Lung microvascular endothelial cell (primary cell): ENCODE results near the gene ZBTB46. TPM values are rescaled to one million over a fixed set of nuclear protein-coding genes. Genes with fewer than 3 reads are reported as not detected.
A peak's percentile ranks its signal among the peaks of the same experiment; 100 is the strongest.
"Not testable (repeated sequence)": the region's sequence is repeated elsewhere in the genome, so short reads cannot be mapped to it uniquely, and the experiment has no call there.

Experiments
- DNase-seq, 2 donors: peaks; one replicate each; pipeline versions ENCODE4 v3.0.0 to v3.0.0-alpha.2; 2010; ENCODE audit warnings: low read depth in 2 of 2
- total RNA-seq: library from RNA; depleted of rRNA; stranded (reverse); fragments of >200 nt; gene quantifications from 2 replicates; pipeline ENCODE4 v1.2.1, GENCODE V29; 2014

Gene ZBTB46
- total RNA-seq, 1 donor from 2014 or later = 46.4 TPM

DNA sequence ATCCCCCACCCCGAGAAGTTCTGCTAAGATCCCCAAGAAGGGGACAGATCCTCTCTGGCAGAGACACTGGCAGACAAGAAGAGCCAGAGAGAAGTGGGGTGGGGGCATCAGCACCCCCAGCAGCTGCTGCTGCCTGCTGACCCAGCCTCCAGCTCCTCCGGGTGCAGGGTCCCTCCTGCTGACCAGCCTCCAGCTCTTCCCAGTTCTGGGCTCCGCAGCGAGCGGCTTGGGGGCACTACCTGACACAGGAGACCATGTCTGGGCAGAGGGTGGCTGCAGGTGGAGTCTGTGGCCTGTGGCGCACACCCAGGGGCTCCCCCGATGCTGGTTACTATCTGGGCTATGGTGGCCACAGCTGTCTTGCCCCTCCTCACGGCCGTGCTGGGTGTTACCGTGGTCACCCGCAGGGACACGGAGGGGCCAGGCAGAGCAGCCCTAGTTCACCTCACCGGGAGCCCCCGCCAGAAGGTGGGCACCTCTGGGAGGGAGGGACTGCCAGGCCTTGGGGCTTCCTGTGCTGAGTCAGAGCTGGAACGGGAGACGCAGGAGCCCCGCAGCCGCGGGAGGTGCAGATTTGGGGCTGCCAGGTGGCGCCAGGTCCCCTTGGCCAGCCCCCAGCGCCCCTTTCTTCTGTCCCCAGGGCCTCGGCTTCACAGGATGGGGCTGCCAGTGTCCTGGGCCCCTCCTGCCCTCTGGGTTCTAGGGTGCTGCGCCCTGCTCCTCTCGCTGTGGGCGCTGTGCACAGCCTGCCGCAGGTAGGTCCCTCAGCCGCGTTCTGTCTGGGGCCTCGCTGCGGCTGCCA lies 94.0 kb downstream of the ZBTB46 start:
- DNase-seq = no peak

DNA sequence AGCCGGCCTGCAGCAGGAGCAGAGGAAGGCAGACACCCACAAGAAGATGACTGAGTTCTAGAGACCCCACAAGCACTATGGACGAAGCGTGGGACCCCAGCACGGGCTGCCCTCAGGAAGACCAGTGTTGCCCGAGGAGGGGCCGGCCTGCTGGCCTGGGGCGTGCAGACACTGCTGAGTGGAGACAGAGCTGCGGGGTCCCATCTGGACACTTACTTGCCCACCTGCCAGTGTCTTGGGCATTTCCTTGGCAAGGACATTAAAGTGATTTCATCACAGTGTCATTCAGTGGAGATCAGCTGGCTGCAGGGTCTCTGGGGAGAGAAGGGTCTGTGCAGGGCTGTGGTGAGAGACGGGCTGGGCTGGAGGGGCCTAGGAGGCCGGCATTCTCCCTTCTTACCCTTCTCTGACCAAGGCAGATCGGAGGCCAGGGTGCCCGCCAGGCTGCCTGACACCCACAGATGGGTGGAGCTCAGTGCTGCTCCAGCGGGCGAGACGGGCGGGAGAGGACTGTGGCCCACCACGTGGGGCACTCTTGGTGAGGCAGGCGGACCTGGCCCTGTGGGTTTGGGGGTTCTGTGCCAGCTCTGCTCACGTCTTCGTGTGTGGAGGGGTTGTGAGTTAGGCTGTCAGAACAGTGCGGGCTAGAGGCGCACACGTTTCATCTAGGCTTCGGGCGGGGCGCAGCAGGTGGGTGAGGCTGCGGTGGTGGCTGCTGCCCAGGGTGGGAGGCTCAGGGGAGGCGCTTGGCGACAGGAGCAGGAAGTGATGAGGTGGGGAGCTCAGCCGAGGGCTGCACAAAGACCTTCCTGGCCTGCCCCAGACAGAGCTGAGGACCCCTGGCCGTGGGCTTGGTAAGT lies 95.0 kb downstream of the ZBTB46 start, which contains the start of gene LIME1:
Gene LIME1 (plus strand): TSS at position 806 of the 860 bp plus-strand sequence. CDS start 886 bp downstream, outside the sequence.
- DNase-seq = peak in 1 of 2 donors; percentile 0

GRCh38 chr20:63734946-63735858 lies 95.9 kb downstream of the ZBTB46 start:
- no peak for DNase-seq

DNA sequence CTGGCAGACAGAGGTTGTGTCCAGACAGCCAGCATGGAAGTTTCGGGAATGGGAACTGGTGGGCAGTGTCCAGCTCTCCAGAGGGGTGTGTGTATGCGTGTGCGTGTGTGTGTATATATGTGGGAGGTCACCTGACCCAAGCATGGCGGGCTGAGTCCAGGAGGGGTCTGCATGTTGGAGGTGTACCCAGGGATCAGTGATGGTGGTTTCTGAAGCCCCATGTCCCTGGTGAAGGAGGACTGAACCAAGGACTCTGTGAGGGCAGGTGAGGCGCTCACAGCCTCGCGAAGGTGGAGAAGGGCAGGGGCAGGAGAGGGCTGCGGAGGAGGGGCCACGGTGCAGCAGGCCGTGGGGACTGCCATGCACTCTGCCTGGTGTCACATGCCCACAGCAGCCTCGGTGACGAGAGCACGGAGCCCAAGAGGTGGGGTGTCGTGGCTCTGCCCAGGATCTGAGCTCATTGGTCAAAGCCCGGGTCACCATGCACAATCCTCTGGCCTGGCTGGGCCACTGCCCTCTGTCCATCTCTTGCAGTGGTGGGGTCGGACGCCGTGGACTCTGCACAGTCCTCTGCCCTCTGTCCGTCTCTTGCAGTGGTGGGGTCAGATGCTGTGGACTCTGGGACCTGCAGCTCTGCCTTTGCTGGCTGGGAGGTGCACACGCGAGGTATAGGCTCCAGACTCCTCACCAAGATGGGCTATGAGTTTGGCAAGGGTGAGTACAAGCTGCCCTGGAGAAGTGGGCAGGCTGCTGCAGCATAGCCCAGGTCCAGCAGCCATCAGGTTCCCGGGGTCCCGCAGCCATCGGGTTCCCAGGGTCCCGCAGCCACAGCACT lies 96.7 kb downstream of the ZBTB46 start:
- no peak for DNase-seq

DNA sequence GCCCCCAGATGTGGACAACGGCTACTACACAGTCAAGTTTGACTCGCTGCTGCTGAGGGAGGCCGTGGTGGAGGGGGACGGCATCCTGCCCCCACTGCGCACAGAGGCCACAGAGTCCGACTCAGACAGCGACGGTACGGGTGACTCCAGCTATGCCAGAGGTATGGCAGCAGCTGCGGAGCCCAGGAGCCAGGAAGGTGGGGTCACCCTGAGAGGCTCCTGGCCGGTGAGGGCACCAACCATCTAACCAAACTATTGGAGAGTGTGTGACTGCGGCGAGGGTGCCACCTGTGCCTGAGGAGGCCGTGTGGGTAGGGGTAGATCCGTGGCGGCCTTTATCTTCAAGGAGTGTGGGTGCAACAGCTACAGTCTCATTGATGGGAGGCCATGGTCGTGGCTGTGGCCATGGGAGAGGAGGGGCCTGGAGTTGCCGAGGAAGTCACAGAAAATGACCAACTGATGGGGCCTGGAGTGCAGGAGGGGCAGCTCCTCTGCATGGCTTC lies 97.4 kb downstream of the ZBTB46 start:
- DNase-seq = no peak

DNA sequence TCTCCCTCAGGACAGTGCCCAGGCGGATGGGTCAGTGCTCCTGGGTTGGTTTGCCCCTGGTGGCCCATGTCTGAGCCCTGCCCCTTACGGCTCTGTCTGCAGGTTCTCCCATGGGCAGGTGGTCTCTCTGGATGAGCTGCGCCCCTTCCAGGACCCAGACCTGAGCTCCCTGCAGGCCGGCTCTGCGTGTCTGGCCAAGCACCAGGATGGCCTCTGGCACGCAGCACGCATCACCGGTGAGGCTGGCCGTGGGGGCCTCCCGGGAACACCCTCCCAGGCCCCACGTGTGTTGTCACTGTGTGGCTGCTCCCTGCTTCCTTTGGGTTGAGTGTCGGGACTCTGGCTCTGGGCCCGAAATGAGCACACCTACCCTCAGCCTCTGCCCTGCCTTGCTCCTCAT lies 97.9 kb downstream of the ZBTB46 start:
- DNase-seq = peak in 1 of 2 donors; percentile 0

DNA sequence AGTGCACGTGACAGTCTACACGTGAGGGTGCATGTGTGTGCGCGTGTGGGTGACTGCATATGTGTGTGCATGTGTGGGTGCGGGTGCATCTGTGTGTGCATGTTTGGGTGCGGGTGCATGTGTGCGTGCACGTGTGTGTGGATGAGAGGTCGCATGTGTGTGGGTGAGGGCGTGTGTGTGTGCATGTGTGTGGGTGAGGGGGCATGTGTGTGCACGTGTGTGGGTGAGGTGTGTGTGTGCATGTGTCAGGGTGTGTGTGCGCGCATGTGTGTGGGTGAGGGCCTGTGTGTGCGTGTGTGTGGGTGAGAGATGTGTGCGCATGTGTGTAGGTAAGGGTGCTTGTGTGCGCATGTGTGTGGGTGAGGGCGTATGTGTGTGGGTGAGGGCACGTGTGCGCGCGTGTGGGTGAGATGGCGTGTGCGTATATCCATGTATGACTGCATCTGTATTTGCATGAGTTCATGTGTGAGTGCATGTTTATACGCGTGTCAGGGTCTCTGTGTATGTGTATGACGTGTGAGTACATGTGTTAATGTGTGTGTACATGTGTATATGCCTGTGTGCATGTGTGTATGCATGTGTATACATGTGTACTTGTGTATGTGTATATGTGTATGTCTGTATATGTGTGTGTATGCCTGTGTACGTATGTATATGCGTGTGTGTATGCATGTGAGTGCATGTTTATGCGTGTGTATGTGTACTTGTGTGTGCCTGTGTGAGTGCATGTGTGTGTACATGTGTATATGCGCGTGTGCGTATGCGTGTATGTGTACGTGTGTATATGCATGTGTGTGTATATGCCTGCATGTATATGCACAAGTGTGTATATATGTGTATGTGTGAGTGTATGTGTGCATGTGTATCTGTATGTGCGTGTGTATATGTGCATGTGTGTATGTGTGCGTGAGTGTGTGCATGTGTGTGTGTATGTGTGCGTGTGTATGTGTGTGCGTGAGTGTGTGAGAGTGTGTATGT lies 98.7 kb downstream of the ZBTB46 start:
- DNase-seq = peak in 1 of 2 donors; percentile 0

DNA sequence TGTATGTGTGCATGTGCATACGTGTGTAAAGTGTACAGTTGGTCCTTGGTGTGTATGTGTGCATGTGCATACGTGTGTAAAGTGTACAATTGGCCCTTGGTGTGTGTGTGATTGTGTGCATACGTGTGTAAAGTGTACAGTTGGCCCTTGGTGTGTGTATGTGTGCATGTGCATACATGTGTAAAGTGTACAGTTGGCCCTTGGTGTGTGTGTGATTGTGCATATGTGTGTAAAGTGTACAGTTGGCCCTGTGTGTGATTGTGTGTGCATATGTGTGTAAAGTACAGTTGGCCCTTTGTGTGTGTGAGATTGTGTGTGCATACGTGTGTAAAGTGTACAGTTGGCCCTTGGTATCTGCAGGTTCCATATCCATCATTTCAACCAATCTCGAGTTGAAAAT lies 99.7 kb downstream of the ZBTB46 start:
- DNase-seq = no peak

DNA sequence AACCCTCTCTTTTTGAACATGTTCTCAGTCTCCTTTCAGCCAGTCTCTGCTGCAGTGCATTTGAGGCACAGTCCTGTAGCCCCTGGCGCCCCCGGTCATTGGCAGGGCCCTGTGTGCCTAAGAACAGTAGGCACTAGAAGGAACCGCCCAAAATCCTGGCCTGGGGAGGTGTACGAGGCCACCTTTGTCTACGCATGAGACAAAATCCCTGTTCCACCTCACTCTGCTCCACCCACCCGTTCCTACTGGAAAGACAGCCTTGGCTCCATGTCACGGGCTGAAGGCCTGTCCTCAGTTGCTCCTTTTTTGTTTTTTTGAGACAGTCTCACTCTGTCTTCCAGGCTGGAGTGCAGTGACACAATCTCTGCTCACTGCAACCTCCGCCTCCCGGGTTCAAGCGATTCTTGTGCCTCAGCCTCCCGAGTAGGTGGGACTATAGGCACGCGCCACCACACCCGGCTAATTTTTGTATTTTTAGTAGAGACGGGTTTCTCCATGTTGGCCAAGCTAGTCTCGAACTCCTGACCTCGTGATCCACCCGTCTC lies 100.8 kb downstream of the ZBTB46 start:
- DNase-seq = not testable (repeated sequence)

DNA sequence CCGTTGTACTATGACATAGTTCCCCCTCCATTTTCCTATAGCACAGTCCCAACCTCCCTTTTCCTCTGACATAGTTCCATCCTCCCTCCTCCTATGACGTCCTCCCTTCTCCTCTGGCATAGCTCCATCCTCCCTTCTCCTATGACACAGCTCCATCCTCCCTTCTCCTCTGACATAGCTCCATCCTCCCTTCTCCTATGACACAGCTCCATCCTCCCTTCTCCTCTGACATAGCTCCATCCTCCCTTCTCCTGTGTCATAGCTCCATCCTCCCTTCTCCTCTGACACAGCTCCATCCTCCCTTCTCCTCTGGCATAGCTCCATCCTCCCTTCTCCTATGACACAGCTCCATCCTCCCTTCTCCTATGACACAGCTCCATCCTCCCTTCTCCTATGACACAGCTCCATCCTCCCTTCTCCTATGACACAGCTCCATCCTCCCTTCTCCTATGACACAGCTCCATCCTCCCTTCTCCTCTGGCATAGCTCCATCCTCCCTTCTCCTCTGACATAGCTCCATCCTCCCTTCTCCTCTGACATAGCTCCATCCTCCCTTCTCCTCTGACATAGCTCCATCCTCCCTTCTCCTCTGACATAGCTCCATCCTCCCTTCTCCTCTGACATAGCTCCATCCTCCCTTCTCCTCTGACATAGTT lies 108.0 kb downstream of the ZBTB46 start:
- not testable (repeated sequence) for DNase-seq

DNA sequence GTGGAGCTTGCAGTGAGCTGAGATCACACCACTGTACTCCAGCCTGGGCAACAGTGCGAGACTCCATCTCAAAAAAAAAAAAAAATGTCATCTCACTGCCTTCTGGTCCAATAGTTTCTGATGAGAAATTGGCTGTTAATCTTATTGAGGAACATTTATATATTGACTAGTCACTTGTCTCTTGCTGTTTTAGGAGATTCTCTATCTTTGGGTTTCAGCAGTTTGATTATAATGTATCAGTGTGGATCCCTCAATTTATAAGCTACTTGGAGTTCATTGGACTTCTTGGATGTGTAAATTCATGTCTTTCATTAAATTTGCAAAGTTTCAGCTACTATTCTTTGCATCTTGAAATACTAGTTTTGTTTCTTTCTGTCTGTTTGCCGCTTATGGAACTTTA lies 112.1 kb downstream of the ZBTB46 start:
- DNase-seq = no peak

DNA sequence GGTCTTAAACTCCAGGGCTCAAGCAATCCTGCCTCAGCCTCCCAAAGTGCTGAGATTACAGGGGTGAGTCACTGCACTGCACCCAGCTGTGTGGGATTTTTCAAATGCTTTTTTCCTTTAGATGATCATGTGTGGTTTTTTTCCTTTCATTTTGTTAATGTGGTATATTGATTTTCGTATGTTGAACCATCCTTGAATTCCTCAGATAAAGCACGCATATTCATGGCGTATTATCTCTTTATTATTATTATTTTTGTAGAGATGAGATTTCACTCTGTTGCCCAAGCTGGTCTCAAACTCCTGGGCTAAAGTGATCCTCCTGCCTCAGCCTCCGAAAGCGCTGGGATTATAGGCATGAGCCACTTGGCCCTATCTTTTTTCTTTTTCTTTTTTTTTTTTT lies 116.2 kb downstream of the ZBTB46 start:
- DNase-seq = no peak

DNA sequence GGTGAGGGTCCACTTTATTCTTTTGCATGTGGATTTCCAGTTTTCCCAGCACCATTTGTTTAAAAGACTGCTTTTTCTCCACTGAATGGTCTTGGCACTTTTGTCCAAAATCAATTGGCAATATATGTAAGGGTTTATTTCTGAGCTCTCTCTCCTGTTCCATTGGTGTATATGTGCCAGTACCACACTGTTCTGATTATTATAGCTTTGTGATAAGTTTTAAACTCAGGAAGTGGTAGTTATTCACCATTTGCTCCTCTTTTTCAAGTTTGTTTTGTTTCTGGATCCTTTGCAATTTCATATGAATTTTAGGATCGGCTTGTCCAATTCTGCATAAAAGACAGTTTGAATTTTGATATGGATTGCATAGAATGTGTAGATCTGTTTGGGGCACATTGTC lies 118.9 kb downstream of the ZBTB46 start:
- no peak for DNase-seq

GRCh38 chr20:63711085-63711645 lies 119.9 kb downstream of the ZBTB46 start:
- DNase-seq = no peak

GRCh38 chr20:63709149-63709527 lies 121.9 kb downstream of the ZBTB46 start:
- DNase-seq = peak in 1 of 2 donors; percentile 0

- DNase-seq = peak; percentile 32 to 37
These were observed 122.5 kb downstream of the ZBTB46 start for GRCh38 chr20:63708301-63709148.
